Parathyroid adenoma (tissue), 2 donors: ENCODE results near the gene RPL34.

Source experiments
- H2AFZ ChIP-seq: fragments of 300-600 bp; sonication (generic); one replicate; pipeline ENCODE4 v1.7.0; 2017; ENCODE audit warnings: antibody characterized with exemption, mild to moderate bottlenecking
- H3K27ac ChIP-seq: fragments of 300-600 bp; sonication (generic); one replicate; pipeline ENCODE4 v1.7.0; 2017
- H3K27me3 ChIP-seq: fragments of 300-600 bp; sonication (generic); one replicate; pipeline ENCODE4 v1.7.0; 2017; ENCODE audit warnings: low read length; ENCODE audit not compliant: control insufficient read depth, insufficient read depth
- H3K36me3 ChIP-seq: fragments of 300-600 bp; sonication (generic); one replicate; pipeline ENCODE4 v1.7.0; 2017; ENCODE audit warnings: low read length; ENCODE audit not compliant: control insufficient read depth, insufficient read depth
- H3K4me1 ChIP-seq: fragments of 300-600 bp; sonication (generic); one replicate; pipeline ENCODE4 v1.7.0; 2017; ENCODE audit warnings: control low read depth
- H3K4me2 ChIP-seq: fragments of 300-600 bp; sonication (generic); one replicate; pipeline ENCODE4 v1.7.0; 2017; ENCODE audit warnings: low read length
- H3K4me3 ChIP-seq: fragments of 300-600 bp; sonication (generic); one replicate; pipeline ENCODE4 v1.7.0; 2017; ENCODE audit warnings: low read depth, low read length
- H3K79me2 ChIP-seq: fragments of 300-600 bp; sonication (generic); one replicate; pipeline ENCODE4 v1.7.0; 2017; ENCODE audit warnings: control low read depth
- H3K9ac ChIP-seq: fragments of 300-600 bp; sonication (generic); one replicate; pipeline ENCODE4 v1.7.0; 2017; ENCODE audit warnings: mild to moderate bottlenecking
- H3K9me3 ChIP-seq: fragments of 300-600 bp; sonication (generic); one replicate; pipeline ENCODE4 v1.7.0; 2017; ENCODE audit warnings: low read length; ENCODE audit not compliant: control insufficient read depth
- TF ChIP-seq, protein P1 (sequence below): fragments of 300-600 bp; sonication (generic); IDR thresholded peaks from one replicate; pipeline ENCODE4 v1.7.0; 2017; ENCODE audit warnings: antibody characterized with exemption, mild to moderate bottlenecking
- donor health status: primary hyperparathyroidism.

The RPL34 gene

DNA sequence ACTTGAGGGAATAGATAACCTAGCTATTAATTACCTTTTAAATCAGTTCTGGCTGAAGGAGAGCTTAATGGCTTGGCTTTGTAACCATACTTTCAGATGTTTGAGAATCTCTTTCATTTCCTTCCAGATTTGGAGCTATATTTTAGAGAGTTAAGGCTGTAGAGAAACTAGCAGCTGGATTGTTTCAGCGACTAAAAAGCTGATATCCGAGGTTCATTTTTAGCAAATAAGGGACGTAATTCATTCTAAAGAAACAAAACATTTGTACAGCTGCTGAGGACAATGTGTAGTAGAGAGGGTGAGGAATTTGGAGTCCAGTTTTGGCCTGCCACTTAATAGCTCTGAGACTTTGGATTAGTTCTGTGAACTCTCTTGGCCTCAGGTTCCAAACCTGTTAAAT lies 42.3 kb downstream of the RPL34 start:
- H3K9me3 ChIP-seq, result no peaks in the 10 kb centered on the region
- TF ChIP-seq, protein P1, sequence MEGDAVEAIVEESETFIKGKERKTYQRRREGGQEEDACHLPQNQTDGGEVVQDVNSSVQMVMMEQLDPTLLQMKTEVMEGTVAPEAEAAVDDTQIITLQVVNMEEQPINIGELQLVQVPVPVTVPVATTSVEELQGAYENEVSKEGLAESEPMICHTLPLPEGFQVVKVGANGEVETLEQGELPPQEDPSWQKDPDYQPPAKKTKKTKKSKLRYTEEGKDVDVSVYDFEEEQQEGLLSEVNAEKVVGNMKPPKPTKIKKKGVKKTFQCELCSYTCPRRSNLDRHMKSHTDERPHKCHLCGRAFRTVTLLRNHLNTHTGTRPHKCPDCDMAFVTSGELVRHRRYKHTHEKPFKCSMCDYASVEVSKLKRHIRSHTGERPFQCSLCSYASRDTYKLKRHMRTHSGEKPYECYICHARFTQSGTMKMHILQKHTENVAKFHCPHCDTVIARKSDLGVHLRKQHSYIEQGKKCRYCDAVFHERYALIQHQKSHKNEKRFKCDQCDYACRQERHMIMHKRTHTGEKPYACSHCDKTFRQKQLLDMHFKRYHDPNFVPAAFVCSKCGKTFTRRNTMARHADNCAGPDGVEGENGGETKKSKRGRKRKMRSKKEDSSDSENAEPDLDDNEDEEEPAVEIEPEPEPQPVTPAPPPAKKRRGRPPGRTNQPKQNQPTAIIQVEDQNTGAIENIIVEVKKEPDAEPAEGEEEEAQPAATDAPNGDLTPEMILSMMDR, result no peak

DNA sequence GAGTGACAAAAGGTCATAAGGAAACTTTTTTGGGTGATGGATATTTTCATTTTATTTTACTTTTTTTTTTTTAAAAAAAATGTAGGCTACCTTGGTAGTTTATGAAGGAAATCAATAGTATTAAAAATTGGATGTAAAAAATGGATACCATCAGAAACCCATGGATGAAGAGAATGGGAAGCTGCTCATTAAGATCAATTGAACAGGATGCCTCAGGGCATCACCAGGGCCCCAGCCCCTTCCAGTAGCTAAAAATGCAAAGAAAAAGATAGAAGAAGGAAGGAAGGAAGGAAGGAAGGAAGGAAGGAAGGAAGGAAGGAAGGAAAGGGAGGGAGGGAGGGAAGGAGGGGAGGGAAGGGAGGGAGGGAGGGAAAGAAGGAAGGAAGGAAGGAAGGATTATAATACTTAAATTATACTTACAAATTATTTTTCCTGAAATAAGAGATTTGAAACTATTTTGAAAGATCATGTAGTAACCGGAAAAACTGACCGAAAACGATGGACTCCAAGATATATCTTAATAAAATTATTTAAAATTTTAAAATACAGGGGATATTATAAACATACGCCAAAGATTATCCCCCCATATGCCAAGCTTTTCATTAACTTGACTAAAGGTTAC lies 54.1 kb downstream of the RPL34 start:
- Histone ChIP-seq H3K27me3 (no peaks in the 10 kb centered on the region), H3K27ac (no peak overlapping the region), H3K79me2 (no peaks in the 10 kb centered on the region), H3K4me1 (no peaks in the 10 kb centered on the region), H3K4me2 (no peak overlapping the region), H3K36me3 (no peaks in the 10 kb centered on the region), H3K4me3 (no peak overlapping the region), H3K9ac (no peak overlapping the region), H2AFZ (no peak overlapping the region), H3K9me3 (no peaks in the 10 kb centered on the region)
- TF ChIP-seq, protein P1, result no peak

More for the DNA sequence above, 42.3 kb downstream of the RPL34 start:
- H3K79me2 ChIP-seq, result no peaks in the 10 kb centered on the region
- no peaks in the 10 kb centered on the region for H3K4me1 ChIP-seq
- H3K4me2 ChIP-seq, result no peak overlapping the region
- H3K36me3 ChIP-seq, result no peaks in the 10 kb centered on the region
- no peak overlapping the region for H3K9ac ChIP-seq
- H3K27ac ChIP-seq, result no peak overlapping the region
- no peak overlapping the region for H3K4me3 ChIP-seq
- no peak overlapping the region for H2AFZ ChIP-seq
- H3K27me3 ChIP-seq, result no peaks in the 10 kb centered on the region
